ELR (cell line): Measurements from ENCODE around the gene FCER2.
A peak's percentile ranks its signal among the peaks of the same experiment; 100 is the strongest.
"Not testable (repeated sequence)": the region's sequence is repeated elsewhere in the genome, so short reads cannot be mapped to it uniquely, and the experiment has no call there.

Source experiments
- DNase-seq: peaks from one replicate; pipeline ENCODE4 v3.0.0-alpha.2; 2015; ENCODE audit warnings: low read depth

FCER2 gene

GRCh38 chr19:7701654-7702457, at the start of gene FCER2:
Gene FCER2 (minus strand): TSS chr19:7702131. CDS start chr19:7699760, 2,371 bp downstream.
- no peak for DNase-seq

- peak; percentile 39 for DNase-seq
Measured at GRCh38 chr19:7751157-7751783, 49.3 kb upstream of the FCER2 start.

GRCh38 chr19:7748756-7749155, 46.8 kb upstream of the FCER2 start:
- DNase-seq: peak; percentile 59

GRCh38 chr19:7748171-7748570, 46.2 kb upstream of the FCER2 start:
- DNase-seq: no peak

GRCh38 chr19:7746903-7747884, 45.3 kb upstream of the FCER2 start, which contains the start of gene CD209:
Gene CD209 (minus strand): TSS chr19:7747534. CDS start chr19:7747511, 23 bp downstream.
- DNase-seq: no peak

GRCh38 chr19:7746306-7746705, 44.4 kb upstream of the FCER2 start:
- not testable (repeated sequence) for DNase-seq

GRCh38 chr19:7744871-7745650, 43.1 kb upstream of the FCER2 start:
- no peak for DNase-seq

GRCh38 chr19:7744199-7744786, 42.4 kb upstream of the FCER2 start:
- no peak for DNase-seq

GRCh38 chr19:7743425-7743841, 41.5 kb upstream of the FCER2 start:
- no peak for DNase-seq

GRCh38 chr19:7742991-7743390, 41.1 kb upstream of the FCER2 start:
- no peak for DNase-seq

- no peak for DNase-seq
Measured at GRCh38 chr19:7742575-7742974, 40.6 kb upstream of the FCER2 start.

GRCh38 chr19:7740682-7741054, 38.7 kb upstream of the FCER2 start:
- no peak for DNase-seq

GRCh38 chr19:7739801-7740681, 38.1 kb upstream of the FCER2 start:
- no peak for DNase-seq

- DNase-seq: no peak
Measured at GRCh38 chr19:7739211-7739755, 37.4 kb upstream of the FCER2 start.

GRCh38 chr19:7738023-7738422, 36.1 kb upstream of the FCER2 start:
- DNase-seq: no peak

GRCh38 chr19:7737215-7737614, 35.3 kb upstream of the FCER2 start:
- no peak for DNase-seq

GRCh38 chr19:7736148-7736547, 34.2 kb upstream of the FCER2 start:
- no peak for DNase-seq

GRCh38 chr19:7734220-7735203, 32.6 kb upstream of the FCER2 start:
- DNase-seq: no peak

- DNase-seq: no peak
Measured at GRCh38 chr19:7733376-7733775, 31.4 kb upstream of the FCER2 start.
